Testis (tissue), 5 donors: Measurements from ENCODE around the gene F8A1. TPM values are rescaled to one million over a fixed set of nuclear protein-coding genes. Genes with fewer than 3 reads are reported as not detected.
"Not testable (repeated sequence)": the region's sequence is repeated elsewhere in the genome, so short reads cannot be mapped to it uniquely, and the experiment has no call there.

Experiments
- DNase-seq: peaks from one replicate; pipeline ENCODE4 v3.0.0-alpha.2; 2019
- H3K27ac ChIP-seq, 2 donors: fragments of 200-600 bp; sonication (generic); one replicate each; pipeline ENCODE4 v1.5.1; 2019
- H3K27me3 ChIP-seq: fragments of 200-600 bp; sonication (generic); one replicate; pipeline ENCODE4 v1.5.1; 2019
- H3K36me3 ChIP-seq: fragments of 200-600 bp; sonication (generic); one replicate; pipeline ENCODE4 v1.5.1; 2017; ENCODE audit warnings: low read depth; ENCODE audit errors: missing control alignments
- H3K4me1 ChIP-seq: fragments of 200-600 bp; sonication (generic); one replicate; pipeline ENCODE4 v1.5.1; 2019
- H3K4me3 ChIP-seq, 2 donors: fragments of 200-600 bp; sonication (generic); one replicate each; pipeline ENCODE4 v1.5.1; 2017 to 2019
- H3K9me3 ChIP-seq: fragments of 200-600 bp; sonication (generic); one replicate; pipeline ENCODE4 v1.5.1; 2017
- CTCF ChIP-seq, 3 experiments: fragments of 450-650 bp in 2 of 3; fragments of 200-600 bp in 1 of 3; sonication (generic) in 1 of 3; IDR thresholded peaks; one replicate each; pipeline ENCODE4 v1.5.1; 2016 to 2019; ENCODE audit warnings: antibody characterized with exemption in 3 of 3, mild to moderate bottlenecking in 2 of 3, moderate library complexity in 1 of 3
- POLR2A ChIP-seq: fragments of 450-650 bp; IDR thresholded peaks from one replicate; pipeline ENCODE4 v1.6.1; 2017; ENCODE audit warnings: antibody characterized with exemption, mild to moderate bottlenecking, moderate library complexity
- WGBS, 2 donors: methylation state at CpG; one replicate each; pipeline ENCODE4 v1.1.5; 2018; 5-methylcytosine and 5-hydroxymethylcytosine counted together
- intact Hi-C: fragments of 100-400 bp; cut with DNase I; formaldehyde crosslinking; loops from one replicate; pipeline ENCODE4 v1.15.1; 2023; ENCODE audit warnings: low total_unique reads
- long read RNA-seq, 2 donors: transcript quantifications; one replicate each; lab custom pipeline, GENCODE V29; 2026
- polyA plus RNA-seq: library from polyadenylated mRNA; stranded (reverse); fragments of 350-450 nt; fragmentation: Illumina TruSeq; extraction: RNeasy Lipid Tissue Mini Kit (QIAGEN cat#74804); gene quantifications from one replicate; pipeline ENCODE4 v1.2.3, GENCODE V29; 2014; ENCODE audit warnings: low read depth, low replicate concordance; ENCODE audit not compliant: insufficient read depth
- total RNA-seq, 2 donors: library from RNA; depleted of rRNA; stranded (reverse); fragments of >200 nt; gene quantifications; one replicate each; pipeline ENCODE4 v1.2.3, GENCODE V29; 2016

Gene F8A1
- total RNA-seq: 10 to 100 TPM in 1 of 2 donors, 1 to 10 TPM in 1; 6.9 to 15.5 TPM
- polyA plus RNA-seq: 8.5 TPM
- long read RNA-seq, donor 1, transcript F8A1-201 (1 exons, 1,713 nt): major isoform, 14 of 14 reads
- long read RNA-seq, donor 1, partial matches to known transcripts: 0 of 14 reads
- long read RNA-seq, donor 1, other reads (novel, unspliced or antisense): 0 of 14 reads
- long read RNA-seq, donor 2, transcript F8A1-201 (1 exons, 1,713 nt): major isoform, 12 of 12 reads
- long read RNA-seq, donor 2, partial matches to known transcripts: 0 of 12 reads
- long read RNA-seq, donor 2, other reads (novel, unspliced or antisense): 0 of 12 reads

DNA sequence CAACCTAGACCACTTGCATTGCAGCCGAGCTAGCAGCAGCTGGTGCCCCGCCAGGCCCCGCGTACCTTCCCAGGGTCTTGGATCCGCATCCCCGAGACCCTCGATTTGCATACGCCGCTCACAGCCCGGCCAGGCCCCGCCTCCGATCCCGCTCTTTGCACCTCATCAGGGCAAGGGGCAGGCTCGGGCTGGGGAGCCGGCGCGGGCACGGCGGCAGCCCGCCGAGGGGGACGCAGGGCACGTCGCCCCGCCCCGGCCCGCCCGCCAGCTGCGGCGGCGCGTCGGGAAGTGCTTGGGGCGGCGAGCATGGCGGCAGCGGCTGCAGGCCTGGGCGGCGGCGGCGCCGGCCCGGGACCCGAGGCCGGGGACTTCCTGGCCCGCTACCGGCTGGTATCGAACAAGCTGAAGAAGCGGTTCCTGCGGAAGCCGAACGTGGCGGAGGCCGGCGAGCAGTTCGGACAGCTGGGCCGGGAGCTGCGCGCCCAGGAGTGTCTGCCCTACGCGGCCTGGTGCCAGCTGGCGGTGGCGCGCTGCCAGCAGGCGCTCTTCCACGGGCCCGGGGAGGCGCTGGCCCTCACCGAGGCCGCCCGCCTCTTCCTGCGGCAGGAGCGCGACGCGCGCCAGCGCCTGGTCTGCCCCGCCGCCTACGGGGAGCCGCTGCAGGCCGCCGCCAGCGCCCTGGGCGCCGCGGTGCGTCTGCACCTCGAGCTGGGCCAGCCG lies at the start of gene F8A1:
Gene F8A1, plus strand, starts transcription at position 287 of the 720 bp plus-strand sequence. Its CDS starts 20 bp downstream, at position 307.
- H3K4me1 ChIP-seq, DNase-seq, H3K27ac ChIP-seq, intact Hi-C loops, H3K4me3 ChIP-seq, H3K36me3 ChIP-seq, H3K9me3 ChIP-seq, H3K27me3 ChIP-seq: not testable (repeated sequence)
- no CpG with 5 or more reads among the region's 91 CpGs for WGBS, 2 donors

DNA sequence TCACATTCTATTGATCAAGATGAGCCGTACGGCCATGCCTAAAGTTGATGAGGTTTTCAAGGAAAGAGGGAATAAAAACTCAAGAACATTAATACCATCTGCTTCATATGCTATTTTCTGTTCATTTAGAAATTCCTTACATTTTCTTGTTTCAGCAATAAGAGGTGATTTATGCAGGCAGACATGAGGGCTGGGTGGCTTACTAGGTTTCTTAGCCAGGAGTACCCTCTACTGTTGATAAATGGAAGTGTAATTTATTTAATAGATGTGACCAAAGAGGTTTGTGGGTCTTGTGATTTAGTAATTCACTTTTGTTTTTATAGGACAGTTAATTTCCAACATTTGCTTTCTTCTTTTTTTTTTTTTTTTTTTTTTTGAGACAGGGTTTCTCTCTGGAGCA lies 45.3 kb upstream of the F8A1 start:
- no peak overlapping the region for H3K4me3 ChIP-seq
- intact Hi-C loops: no loop called here
- TF ChIP-seq CTCF (IDR thresholded peaks at IDR 0.05) (no peak), POLR2A (no peak)
- H3K27me3 ChIP-seq: no peaks in the 10 kb centered on the region
- no peak for DNase-seq
- no peak overlapping the region for H3K27ac ChIP-seq
- H3K36me3 ChIP-seq: no peaks in the 10 kb centered on the region
- H3K4me1 ChIP-seq: no peaks in the 10 kb centered on the region
- no peaks in the 10 kb centered on the region for H3K9me3 ChIP-seq
- 91 to 97% methylated on average over 2 of the region's 2 CpGs for WGBS, 2 donors

GRCh38 chrX:154850957-154851611 lies 35.1 kb upstream of the F8A1 start:
- intact Hi-C loops: no loop called here
- TF ChIP-seq POLR2A: no peak
- no peak for TF ChIP-seq CTCF (IDR thresholded peaks at IDR 0.05)
- 92 to 94% methylated on average over 1 of the region's 1 CpG for WGBS, 2 donors

DNA sequence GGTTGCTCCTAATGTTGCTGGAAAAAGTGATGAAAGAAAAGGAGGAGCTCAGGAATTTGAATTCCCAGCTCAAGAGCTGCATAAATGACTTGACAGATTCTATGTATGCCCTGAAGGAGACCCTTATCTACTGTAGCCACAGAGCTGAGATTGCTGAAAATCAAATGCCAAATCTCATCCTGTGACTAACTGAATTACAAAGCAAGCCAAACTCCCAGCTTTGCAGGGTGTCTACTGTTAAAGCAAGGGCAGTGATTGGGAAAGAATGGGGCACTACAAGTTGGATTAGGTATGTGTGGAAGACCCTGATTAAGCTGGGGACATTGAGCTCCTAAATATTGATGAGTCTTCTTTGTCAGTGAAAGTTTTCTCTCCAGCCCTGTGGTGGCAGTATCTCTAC lies 30.9 kb upstream of the F8A1 start:
- H3K4me3 ChIP-seq: no peak overlapping the region
- no peak overlapping the region for H3K27ac ChIP-seq
- no peaks in the 10 kb centered on the region for H3K36me3 ChIP-seq
- DNase-seq: no peak
- no peaks in the 10 kb centered on the region for H3K9me3 ChIP-seq
- intact Hi-C loops: no loop called here
- H3K4me1 ChIP-seq: no peaks in the 10 kb centered on the region
- no peak for TF ChIP-seq POLR2A
- no peaks in the 10 kb centered on the region for H3K27me3 ChIP-seq

More at GRCh38 chrX:154850957-154851611, 35.1 kb upstream of the F8A1 start:
- Histone ChIP-seq H3K4me1 (no peaks in the 10 kb centered on the region), H3K9me3 (no peaks in the 10 kb centered on the region), H3K4me3 (no peak overlapping the region), H3K27ac (no peak overlapping the region), H3K36me3 (no peaks in the 10 kb centered on the region), H3K27me3 (no peaks in the 10 kb centered on the region)
- DNase-seq: no peak

- H3K4me3 ChIP-seq, H3K36me3 ChIP-seq, H3K4me1 ChIP-seq, intact Hi-C loops, H3K27ac ChIP-seq, H3K27me3 ChIP-seq, H3K9me3 ChIP-seq, DNase-seq: not testable (repeated sequence)
Measured at GRCh38 chrX:154868522-154868921, 17.6 kb upstream of the F8A1 start.

DNA sequence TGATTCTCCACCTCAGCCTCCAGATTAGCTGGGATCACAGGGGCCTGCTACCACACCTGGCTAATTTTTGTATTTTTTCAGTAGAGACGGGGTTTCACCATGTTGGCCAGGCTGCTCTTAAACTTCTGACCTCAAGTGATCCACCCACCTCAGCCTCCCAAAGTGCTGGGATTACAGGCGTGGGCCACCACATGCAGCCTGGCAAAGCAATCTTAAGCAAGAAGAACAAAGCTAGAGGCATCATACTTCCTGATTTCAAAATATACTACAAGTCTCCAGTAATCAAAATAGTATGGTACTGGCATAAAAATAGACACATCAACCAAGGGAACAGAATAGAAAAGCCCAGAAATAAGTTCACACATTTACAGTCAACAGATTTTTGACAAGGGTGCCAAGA lies 12.8 kb upstream of the F8A1 start:
- intact Hi-C loops: no loop called here
- TF ChIP-seq POLR2A: no peak
- TF ChIP-seq CTCF (IDR thresholded peaks at IDR 0.05): no peak
- no peak overlapping the region for H3K27ac ChIP-seq
- H3K4me1 ChIP-seq: no peaks in the 10 kb centered on the region
- H3K36me3 ChIP-seq: no peaks in the 10 kb centered on the region
- DNase-seq: no peak
- 86 to 100% methylated on average over 2 of the region's 2 CpGs for WGBS, 2 donors
- no peaks in the 10 kb centered on the region for H3K27me3 ChIP-seq
- no peak overlapping the region for H3K4me3 ChIP-seq
- H3K9me3 ChIP-seq: no peaks in the 10 kb centered on the region

DNA sequence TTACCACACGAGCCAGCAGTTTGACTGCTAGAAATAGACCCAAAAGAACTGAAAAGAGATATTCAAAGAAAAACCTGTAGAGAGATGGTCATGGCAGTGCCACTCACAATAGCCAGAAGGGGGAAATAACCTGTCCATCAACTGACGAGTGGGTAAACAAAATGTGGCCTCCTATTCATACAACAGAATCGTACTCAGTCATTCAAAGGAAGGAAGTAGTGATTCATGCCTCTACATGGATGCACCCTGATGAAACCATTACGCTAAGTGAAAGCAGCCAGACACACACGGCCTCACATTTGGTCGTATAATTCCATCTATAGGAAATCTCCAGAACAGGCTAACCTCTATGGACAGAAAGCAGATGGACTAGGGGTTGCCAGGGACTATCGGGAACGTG lies 2.1 kb upstream of the F8A1 start:
- WGBS, 2 donors: no CpG with 5 or more reads among the region's 8 CpGs
- DNase-seq, H3K4me1 ChIP-seq, H3K9me3 ChIP-seq, H3K27me3 ChIP-seq, H3K27ac ChIP-seq, H3K36me3 ChIP-seq, intact Hi-C loops, H3K4me3 ChIP-seq: not testable (repeated sequence)

GRCh38 chrX:154885057-154885456 lies 1.1 kb upstream of the F8A1 start:
- H3K27me3 ChIP-seq, H3K4me1 ChIP-seq, H3K27ac ChIP-seq, H3K36me3 ChIP-seq, DNase-seq, intact Hi-C loops, H3K4me3 ChIP-seq, H3K9me3 ChIP-seq: not testable (repeated sequence)
- WGBS, 2 donors: no CpG with 5 or more reads among the region's 33 CpGs

GRCh38 chrX:154885549-154885948 lies 606 bp upstream of the F8A1 start:
- H3K9me3 ChIP-seq, H3K4me1 ChIP-seq, H3K36me3 ChIP-seq, H3K27me3 ChIP-seq, H3K4me3 ChIP-seq, H3K27ac ChIP-seq, DNase-seq, intact Hi-C loops: not testable (repeated sequence)
- no CpG with 5 or more reads among the region's 14 CpGs for WGBS, 2 donors
